IPS-NIHi7 (cell line): ENCODE data around the gene UBC.
"Not testable (repeated sequence)": the region's sequence is repeated elsewhere in the genome, so short reads cannot be mapped to it uniquely, and the experiment has no call there.

Source experiments
- DNase-seq: peaks from one replicate; pipeline ENCODE4 v3.0.0; 2012; ENCODE audit warnings: mixed read lengths; ENCODE audit errors: extremely low spot score

UBC gene

GRCh38 chr12:124915239-124916236, 1.1 kb upstream of the UBC start:
- DNase-seq: peak; percentile 29

GRCh38 chr12:124913474-124914391, 717 bp downstream of the UBC start:
- peak; percentile 61 for DNase-seq

- DNase-seq: not testable (repeated sequence)
Observed at GRCh38 chr12:124912529-124913287, 1.7 kb downstream of the UBC start.

GRCh38 chr12:124911521-124911920, 2.9 kb downstream of the UBC start:
- DNase-seq: not testable (repeated sequence)

GRCh38 chr12:124910561-124911478, 3.6 kb downstream of the UBC start:
- no peak for DNase-seq

DNA sequence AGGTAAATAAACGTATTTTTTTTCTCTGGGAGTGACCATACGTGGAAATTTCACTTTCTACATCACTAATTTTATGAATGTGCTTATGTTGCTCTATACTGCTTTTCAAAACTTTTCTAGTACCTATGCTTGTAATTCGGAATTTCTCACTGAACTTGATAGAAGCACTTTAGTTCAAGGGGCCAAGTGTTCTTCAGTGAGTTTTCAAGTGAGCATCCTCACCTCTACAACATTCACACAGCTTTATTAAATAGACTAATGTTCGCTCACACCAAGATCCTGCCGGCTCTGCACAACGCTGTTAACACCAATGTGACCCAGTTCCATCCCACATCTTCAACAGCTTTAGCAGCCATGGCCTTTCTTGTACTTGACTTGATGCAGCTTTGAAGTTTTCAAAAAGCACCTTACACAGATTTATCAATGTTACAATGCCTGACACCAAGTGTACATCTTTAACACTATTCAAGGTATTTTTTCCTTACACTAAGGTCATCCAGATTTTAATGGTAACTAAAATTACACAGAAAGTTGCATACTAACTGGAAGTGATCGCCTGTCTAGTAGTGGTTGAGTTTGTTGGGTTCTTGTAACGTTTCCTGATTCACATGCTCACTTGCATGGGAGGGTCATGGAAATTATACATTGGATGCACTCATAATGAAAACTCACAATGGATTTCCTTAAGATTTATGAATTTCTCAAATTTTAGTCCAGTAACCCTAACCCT, 4.5 kb downstream of the UBC start:
- DNase-seq: no peak

DNA sequence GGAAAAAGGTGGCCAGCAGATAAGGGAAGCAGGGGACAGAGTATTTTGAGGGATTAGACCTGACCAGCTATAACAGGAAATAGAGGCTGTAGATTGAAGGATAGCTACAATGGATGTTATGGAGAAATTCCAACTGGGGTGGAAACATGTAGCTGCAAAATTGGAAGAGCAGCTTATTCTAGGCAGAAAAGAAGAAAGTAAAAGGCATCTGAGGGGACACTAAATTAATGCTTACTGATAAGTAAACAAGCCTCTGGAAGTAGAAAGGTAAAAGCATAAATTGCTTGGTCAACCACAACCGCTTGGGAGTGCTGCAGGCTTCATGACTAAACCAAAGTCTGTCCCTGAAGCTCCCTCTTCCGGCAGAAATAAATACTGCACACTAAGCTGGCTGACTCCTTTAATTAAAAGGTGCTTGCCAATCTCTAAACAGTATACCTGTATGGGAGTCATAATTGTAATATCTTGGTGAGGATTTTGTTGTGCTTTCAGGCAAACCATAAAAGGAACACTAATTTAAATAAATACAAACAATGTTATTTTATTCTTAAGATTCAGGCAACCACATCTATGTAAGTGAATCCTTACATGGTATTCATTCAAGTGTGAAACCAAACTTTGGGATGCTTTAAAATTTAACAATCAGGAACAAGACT, 7.7 kb downstream of the UBC start:
- peak; percentile 76 for DNase-seq

GRCh38 chr12:124904306-124905098, 9.9 kb downstream of the UBC start:
- peak; percentile 48 for DNase-seq

- no peak for DNase-seq
Observed at GRCh38 chr12:124902916-124903315, 11.5 kb downstream of the UBC start.

DNA sequence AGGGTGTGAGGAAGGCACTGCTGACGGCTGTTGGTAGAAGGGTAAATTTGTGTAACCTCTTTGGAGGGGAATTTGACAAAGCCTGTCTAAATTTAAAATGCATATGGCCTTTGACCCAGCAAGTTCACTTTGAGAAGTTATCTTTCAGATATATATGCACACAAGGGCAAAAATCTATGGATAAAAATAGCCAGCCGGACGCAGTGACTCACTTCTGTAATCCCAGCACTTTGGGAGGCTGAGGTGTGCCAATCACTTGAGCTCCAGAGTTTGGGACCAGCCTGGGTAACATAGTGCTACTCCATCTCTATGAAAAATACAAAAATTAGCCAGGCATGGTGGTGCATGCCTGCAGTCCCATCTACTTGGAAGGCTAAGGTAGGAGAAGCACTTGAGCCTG, 13.4 kb downstream of the UBC start:
- no peak for DNase-seq

DNA sequence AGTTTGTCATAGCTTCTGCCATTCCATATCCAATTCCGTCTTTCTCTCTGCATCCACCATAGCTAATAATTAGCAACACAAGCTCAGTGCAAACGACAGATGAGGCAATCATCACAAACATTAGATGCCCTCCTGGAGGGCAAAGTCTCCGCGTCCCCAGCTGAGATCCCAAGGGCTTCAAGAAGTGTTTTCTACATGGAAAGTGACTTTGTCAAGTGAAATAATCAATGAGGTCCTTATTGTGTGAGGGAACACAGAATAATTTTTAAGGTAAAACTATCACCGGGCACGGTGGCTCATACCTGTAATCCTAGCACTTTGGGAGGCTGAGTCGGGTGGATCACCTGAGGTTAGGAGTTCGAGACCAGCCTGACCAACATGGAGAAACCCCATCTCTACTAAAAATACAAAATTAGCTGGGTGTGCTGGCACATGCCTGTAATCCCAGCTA, 14.1 kb downstream of the UBC start:
- DNase-seq: not testable (repeated sequence)

DNA sequence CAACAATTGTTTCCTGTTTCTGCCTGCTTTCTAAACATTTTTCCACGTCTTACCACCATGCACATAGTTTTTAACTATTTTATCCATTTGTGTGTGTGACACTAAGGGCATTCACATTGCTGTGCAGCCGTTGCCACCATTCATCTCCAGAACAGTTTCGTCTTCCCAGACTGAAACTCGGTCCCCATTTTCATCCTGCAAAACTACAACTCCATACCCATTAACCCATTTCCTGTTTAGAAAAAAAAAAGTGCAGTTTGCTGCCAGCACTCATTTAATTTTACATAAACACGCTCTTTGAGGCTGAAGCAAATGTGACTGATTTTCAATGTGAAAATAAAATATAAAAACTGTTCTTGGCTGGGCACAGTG, 15.5 kb downstream of the UBC start:
- DNase-seq: no peak

- DNase-seq: peak; percentile 70
Observed at GRCh38 chr12:124898200-124898922, 16.1 kb downstream of the UBC start.

DNA sequence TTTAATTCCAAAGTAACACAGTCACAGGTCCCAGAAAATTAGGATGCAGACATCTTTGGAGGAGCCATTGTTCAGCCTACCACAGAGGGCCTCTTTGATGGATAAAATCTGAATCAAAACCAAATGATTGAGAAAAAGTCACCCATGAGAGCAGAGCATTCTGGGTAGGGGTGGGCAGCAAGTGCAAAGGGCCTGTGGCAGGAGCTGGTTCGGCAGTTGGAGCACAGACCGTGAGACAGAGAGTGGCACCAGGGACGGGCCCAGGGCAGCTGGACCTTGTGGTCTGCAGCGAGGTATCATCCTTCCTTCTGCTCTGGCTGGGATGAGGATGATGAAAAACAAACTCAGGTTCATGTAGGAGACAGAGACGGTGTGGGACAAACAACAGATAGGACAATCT, 18.0 kb downstream of the UBC start:
- no peak for DNase-seq

DNA sequence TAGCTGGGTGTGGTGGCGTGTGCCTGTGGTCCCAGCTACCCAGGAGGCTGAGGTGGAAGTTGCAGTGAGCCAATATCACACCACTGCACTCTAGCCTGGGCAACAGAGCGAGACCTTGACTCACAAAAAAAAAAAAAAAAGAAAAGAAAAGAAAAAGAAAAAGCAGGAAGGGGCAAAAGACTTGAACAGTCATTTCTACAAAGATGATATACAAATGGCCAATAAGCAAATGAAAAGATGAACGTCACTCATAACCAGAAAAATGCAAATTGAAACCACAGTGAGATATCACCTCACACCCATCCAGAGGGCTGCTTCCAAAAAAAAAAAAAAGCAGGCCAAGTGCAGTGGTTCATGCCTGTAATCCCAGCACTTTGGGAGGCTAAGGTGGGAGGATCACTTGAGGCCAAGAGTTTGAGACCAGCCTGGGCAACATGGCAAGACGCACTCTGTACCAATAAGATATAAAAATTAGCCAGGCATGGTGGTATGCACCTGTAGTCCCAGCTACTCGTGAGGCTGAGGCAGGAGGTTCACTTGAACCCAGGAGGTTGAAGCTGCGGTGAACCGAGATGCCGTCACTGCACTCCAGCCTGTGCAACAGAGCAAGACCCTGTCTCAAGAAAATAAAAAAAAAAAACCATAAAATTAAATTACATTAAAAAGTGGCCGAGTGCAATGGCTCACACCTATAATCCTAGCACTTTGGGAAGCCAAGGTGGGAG, 20.5 kb downstream of the UBC start:
- no peak for DNase-seq

GRCh38 chr12:124888260-124888659, 26.2 kb downstream of the UBC start:
- DNase-seq: no peak

DNA sequence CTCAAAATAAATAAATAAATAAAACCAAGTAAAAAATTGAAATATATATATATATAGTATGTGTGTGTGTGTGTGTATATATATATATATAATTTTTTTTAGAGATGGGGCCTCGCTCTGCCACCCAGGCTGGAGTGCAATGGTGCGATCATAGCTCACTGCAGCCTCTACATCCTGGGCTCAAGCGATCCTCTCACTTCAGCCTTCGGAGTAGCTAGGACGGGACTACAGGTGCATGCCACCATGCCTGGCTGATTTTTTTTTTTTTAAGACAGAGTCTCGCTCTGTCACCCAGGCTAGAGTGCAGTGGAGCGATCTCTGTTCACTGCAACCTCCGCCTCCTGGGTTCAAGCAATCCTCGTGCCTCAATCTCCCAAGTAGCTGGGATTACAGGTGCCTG, 26.7 kb downstream of the UBC start:
- not testable (repeated sequence) for DNase-seq
